ENCODE data around the gene CLEC4G.

CLEC4G gene

DNA sequence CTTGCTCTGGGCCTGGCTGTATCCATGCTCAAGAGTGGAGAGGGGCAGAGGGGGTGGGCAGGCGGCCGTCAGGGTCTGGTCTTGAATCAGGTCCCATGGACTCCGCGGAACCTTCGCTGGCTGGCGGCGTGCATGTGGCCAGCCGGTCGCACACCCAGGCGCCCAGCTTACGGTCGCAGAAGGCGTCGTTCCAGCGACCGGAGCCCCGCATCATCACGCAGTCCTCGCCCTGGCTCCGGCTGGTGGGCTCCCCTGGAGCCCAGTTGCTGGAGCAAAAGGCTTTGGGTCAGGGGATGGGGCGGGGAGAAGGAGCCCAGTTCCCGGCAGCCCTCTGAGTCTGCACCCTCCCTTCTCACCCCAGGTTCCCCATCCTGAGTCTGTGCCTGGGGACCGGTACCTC is 42.7 kb downstream of the CLEC4G start:
- TF ChIP-seq, protein P1, sequence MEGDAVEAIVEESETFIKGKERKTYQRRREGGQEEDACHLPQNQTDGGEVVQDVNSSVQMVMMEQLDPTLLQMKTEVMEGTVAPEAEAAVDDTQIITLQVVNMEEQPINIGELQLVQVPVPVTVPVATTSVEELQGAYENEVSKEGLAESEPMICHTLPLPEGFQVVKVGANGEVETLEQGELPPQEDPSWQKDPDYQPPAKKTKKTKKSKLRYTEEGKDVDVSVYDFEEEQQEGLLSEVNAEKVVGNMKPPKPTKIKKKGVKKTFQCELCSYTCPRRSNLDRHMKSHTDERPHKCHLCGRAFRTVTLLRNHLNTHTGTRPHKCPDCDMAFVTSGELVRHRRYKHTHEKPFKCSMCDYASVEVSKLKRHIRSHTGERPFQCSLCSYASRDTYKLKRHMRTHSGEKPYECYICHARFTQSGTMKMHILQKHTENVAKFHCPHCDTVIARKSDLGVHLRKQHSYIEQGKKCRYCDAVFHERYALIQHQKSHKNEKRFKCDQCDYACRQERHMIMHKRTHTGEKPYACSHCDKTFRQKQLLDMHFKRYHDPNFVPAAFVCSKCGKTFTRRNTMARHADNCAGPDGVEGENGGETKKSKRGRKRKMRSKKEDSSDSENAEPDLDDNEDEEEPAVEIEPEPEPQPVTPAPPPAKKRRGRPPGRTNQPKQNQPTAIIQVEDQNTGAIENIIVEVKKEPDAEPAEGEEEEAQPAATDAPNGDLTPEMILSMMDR (IDR thresholded peaks at IDR 0.05; ENCODE audit: low read depth, low read length) = no peak
- no peak for DNase-seq (ENCODE audit: low read depth in 2 of 2)
- no peak overlapping the region for H3K4me3 ChIP-seq (replicated peaks in 1 of 2; ENCODE audit: low read depth in 2 of 2, low read length in 2 of 2)

DNA sequence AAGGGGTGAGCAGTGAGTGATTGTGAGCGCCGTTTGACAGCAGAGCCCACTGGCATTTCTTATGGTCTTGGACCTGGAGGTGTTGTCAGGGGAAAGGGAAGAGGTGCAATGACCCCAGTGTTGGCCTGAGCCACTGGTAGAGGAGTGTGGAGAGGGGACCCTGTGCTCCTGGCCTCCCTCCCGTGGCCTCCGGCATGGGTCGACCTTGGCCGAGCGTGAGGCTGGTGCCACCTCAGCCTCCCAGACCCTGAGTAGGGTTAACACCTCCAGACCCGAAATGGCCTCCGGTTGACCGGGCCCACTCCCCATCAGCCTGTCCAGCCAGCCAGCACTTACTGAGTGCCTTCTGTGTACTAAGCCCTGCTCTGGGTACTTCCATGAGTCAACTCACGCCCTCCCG is 44.7 kb downstream of the CLEC4G start:
- TF ChIP-seq, protein P1 (IDR thresholded peaks at IDR 0.05; ENCODE audit: low read depth, low read length) = no peak
- no peak for DNase-seq (ENCODE audit: low read depth in 2 of 2)
- no peak overlapping the region for H3K4me3 ChIP-seq (replicated peaks in 1 of 2; ENCODE audit: low read depth in 2 of 2, low read length in 2 of 2)

DNA sequence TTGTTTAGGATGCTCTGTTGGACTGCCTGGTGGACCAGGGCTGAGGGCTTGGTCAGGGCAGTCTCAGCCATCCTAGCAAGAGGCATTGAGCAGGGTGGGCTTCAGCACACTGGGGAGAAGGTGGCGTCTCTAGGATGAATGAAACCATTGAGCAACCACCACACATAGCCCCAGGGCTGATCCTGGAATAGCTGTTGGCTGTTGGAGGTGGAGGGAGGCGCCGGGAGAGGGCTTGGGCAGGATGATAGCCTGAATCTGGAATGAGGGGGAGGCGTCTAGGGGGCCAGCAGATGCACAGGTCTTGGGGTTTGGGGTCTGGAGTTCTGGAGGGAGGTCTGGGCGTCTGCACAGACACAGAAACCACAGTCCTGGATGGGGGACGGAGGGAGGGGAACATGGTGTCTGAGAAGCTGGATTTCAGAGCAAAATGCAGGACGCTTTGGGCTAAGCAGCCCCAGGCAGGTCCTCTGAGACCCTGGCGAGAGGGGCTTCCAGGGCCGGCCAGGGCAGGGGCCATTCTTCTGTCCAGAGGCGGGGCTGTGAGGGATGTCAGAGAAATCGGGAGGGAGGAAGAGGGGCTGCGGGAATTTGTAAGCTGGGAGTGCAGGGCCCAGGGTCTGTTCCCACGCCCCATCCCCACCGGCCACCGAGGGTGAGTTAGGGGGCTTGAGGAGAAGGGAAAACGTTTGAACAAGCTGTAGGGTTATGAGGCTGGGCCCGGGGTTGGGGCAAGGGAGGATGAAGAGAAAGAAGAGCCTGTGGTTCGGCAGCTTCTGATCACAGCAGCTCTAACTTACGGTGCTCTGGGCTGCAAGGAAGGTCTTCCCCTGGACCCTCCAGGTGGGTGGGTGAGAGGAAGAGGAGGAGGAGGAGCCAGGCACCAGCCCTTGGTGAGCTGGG is 46.1 kb downstream of the CLEC4G start:
- TF ChIP-seq, protein P1 (IDR thresholded peaks at IDR 0.05; ENCODE audit: low read depth, low read length) = no peak
- H3K4me3 ChIP-seq (replicated peaks in 1 of 2; ENCODE audit: low read depth in 2 of 2, low read length in 2 of 2) = no peak overlapping the region
- no peak for DNase-seq (ENCODE audit: low read depth in 2 of 2)

DNA sequence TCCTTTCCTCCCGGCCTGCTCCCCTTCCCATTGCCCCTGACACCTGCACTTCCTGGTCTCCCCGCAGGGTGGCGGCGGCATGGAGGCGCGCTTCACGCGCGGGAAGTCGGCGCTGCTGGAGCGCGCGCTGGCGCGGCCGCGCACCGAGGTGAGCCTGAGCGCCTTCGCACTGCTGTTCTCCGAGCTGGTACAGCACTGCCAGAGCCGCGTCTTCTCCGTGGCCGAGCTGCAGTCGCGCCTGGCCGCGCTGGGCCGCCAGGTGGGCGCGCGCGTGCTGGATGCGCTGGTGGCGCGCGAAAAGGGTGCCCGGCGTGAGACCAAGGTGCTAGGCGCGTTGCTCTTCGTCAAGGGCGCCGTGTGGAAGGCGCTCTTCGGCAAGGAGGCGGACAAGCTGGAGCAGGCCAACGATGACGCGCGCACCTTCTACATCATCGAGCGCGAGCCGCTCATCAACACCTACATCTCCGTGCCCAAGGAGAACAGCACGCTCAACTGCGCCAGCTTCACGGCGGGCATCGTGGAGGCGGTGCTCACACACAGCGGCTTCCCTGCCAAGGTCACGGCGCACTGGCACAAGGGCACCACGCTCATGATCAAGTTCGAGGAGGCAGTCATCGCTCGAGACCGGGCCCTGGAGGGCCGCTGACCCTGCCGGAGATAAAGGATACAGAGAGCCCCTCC is 49.6 kb downstream of the CLEC4G start:
- TF ChIP-seq, protein P1 (IDR thresholded peaks at IDR 0.05; ENCODE audit: low read depth, low read length) = no peak
- H3K4me3 ChIP-seq (replicated peaks in 1 of 2; ENCODE audit: low read depth in 2 of 2, low read length in 2 of 2) = peak overlapping the region; percentile 99 to 100
- DNase-seq (ENCODE audit: low read depth in 2 of 2) = no peak

DNA sequence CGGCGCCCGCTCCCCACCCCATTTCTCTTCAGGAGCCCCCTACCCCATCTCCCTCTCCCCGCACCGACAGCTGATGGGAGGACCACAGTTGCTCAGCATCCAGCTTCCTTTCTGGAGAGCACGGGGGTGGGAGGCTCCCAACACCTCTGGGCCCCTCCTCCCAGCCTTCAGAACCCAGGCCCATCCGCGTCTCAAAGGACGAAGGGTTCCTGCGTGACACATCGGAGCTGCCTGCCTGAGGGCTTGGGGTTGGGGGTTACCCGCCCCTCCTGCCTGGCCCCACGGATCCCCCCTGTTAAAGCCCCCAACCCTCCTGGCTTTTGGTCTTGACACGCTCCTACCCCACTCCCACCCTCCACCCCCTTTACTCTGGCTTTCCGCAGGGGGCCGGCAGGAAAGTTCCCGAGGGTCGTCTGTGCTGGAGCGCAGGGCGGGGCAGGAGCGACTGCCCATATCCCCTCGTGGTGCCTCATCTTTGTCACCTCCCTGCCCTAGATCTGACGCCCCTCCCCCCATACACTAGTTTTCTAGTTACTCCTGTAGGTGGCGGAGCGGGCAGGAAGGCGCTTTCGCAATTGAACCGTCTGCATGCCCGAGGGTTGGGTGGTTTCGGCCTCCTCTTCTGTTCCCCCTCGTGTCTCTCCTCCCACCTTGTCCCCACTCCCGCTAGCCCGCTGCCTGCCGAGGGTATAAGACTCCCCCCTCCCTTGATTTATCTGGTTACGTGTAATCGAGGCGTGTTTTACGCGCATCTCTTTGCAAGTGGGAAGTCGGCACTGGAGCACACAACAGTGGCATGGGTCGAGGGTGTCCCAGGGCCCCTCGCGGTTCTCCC is 50.4 kb downstream of the CLEC4G start:
- TF ChIP-seq, protein P1 (IDR thresholded peaks at IDR 0.05; ENCODE audit: low read depth, low read length) = peak; percentile 75
- peak overlapping the region; percentile 99 to 100 for H3K4me3 ChIP-seq (replicated peaks in 1 of 2; ENCODE audit: low read depth in 2 of 2, low read length in 2 of 2)
- peak; percentile 81 to 83 for DNase-seq (ENCODE audit: low read depth in 2 of 2)

DNA sequence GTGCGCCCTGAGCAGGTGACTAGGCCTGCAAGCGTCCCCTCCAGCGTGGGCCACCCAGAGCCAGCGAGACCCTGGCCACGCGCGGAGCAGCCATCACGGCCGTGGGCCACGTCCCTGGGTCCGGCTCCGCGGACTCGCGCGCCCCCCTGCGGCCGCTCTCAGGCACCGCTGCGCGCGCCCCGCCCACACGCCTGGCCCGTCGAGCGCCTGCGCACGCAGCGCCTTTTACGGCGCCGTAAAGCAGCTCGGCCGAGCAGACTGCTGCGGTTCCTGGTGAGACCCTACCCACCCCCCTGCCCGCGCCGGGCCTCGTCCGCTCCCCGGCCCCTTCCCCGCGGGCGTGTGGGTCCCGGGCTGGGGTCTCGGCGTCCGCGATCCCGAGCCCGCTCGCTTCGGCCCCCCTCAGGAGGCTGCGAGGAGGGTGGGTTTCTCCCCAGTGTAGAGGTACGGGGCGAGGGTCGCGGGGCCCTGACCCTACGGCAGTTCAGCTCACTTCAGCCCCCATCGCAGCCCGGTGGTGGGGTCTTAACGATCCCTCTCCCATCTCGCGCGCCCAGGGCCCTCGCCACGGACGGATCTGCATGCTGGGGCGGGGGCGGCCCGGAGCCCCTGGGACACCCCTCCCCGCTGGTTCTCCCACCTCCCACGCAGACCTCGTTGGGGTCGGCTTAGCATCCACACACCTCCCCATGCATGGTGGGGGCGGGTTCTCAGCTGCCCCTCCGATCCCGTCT is 51.1 kb downstream of the CLEC4G start, which contains the start of gene TRAPPC5:
Gene TRAPPC5, plus strand, starts transcription at position 228 of the 734 bp plus-strand sequence. CDS start 1,421 bp downstream, outside the sequence.
- TF ChIP-seq, protein P1 (IDR thresholded peaks at IDR 0.05; ENCODE audit: low read depth, low read length) = peak; percentile 23
- DNase-seq (ENCODE audit: low read depth in 2 of 2) = peak; percentile 74 to 85
- H3K4me3 ChIP-seq (replicated peaks in 1 of 2; ENCODE audit: low read depth in 2 of 2, low read length in 2 of 2) = peak within 1 kb of the TSS; percentile 99 to 100

Data from cardiac fibroblast (primary cell).